DND-41 (cell line): Measurements from ENCODE around the gene CAV2.

Experiments used
- ATAC-seq: fragments of 200-7000 bp; cut with Tn5 transposase; 3 replicates; pipeline ENCODE4 v1.9.1; 2021; ENCODE audit warnings: low read depth; ENCODE audit not compliant: insufficient read depth
- DNase-seq: peaks from one replicate; pipeline ENCODE4 v3.0.0-alpha.2; 2020
- H2AFZ ChIP-seq: 2 replicates; pipeline ENCODE4 v1.6.0; 2012; ENCODE audit warnings: low read depth, low read length
- H3K27ac ChIP-seq: 2 replicates; pipeline ENCODE4 v1.5.1; 2012; ENCODE audit warnings: low read length, inconsistent platforms
- H3K27me3 ChIP-seq: fragments of 200-600 bp; sonication (generic); 2 replicates; pipeline ENCODE4 v1.6.0; 2012; ENCODE audit warnings: low read length, mild to moderate bottlenecking, inconsistent platforms; ENCODE audit not compliant: insufficient read depth, poor library complexity
- H3K36me3 ChIP-seq: 2 replicates; pipeline ENCODE4 v1.5.1; 2012; ENCODE audit warnings: low read length, inconsistent platforms; ENCODE audit not compliant: insufficient read depth
- H3K4me1 ChIP-seq: 2 replicates; pipeline ENCODE4 v1.5.1; 2012; ENCODE audit warnings: mild to moderate bottlenecking, low read length; ENCODE audit not compliant: insufficient read depth
- H3K4me2 ChIP-seq: 2 replicates; pipeline ENCODE4 v1.6.0; 2012; ENCODE audit warnings: mild to moderate bottlenecking, moderate library complexity, low read length, inconsistent platforms; ENCODE audit not compliant: insufficient read depth
- H3K4me3 ChIP-seq, 2 experiments: fragments of 200-600 bp in 1 of 2; shearing (Covaris generic) in 1 of 2; 2 replicates each; pipeline ENCODE4 v1.5.1; 2012 to 2016; ENCODE audit warnings: inconsistent platforms in 2 of 2, low read length in 2 of 2, mild to moderate bottlenecking in 2 of 2, low read depth in 1 of 2, moderate library complexity in 1 of 2
- H3K79me2 ChIP-seq: 2 replicates; pipeline ENCODE4 v1.6.0; 2012; ENCODE audit warnings: low read length, inconsistent platforms; ENCODE audit not compliant: insufficient read depth
- H3K9ac ChIP-seq: 2 replicates; pipeline ENCODE4 v1.6.0; 2012; ENCODE audit warnings: low read depth, mild to moderate bottlenecking, inconsistent platforms, low read length, moderate library complexity
- H3K9me3 ChIP-seq: 2 replicates; pipeline ENCODE4 v1.5.1; 2012; ENCODE audit warnings: low read length, moderate library complexity, mild to moderate bottlenecking, inconsistent platforms; ENCODE audit not compliant: insufficient read depth, severe bottlenecking
- H4K20me1 ChIP-seq: 2 replicates; pipeline ENCODE4 v1.6.0; 2012; ENCODE audit warnings: low read length; ENCODE audit not compliant: insufficient read depth
- EZH2 ChIP-seq: IDR thresholded peaks from 3 replicates; pipeline ENCODE4 v1.6.1; 2012; ENCODE audit warnings: borderline replicate concordance, low read depth, mild to moderate bottlenecking, moderate library complexity, low read length, inconsistent platforms; ENCODE audit not compliant: severe bottlenecking
- TF ChIP-seq, protein P1 (sequence below): IDR thresholded peaks from 2 replicates; pipeline ENCODE4 v1.5.1; 2012; ENCODE audit warnings: borderline replicate concordance, low read length, moderate library complexity, mild to moderate bottlenecking; ENCODE audit not compliant: poor library complexity, severe bottlenecking; ENCODE audit errors: extremely low read depth

CAV2 gene

DNA sequence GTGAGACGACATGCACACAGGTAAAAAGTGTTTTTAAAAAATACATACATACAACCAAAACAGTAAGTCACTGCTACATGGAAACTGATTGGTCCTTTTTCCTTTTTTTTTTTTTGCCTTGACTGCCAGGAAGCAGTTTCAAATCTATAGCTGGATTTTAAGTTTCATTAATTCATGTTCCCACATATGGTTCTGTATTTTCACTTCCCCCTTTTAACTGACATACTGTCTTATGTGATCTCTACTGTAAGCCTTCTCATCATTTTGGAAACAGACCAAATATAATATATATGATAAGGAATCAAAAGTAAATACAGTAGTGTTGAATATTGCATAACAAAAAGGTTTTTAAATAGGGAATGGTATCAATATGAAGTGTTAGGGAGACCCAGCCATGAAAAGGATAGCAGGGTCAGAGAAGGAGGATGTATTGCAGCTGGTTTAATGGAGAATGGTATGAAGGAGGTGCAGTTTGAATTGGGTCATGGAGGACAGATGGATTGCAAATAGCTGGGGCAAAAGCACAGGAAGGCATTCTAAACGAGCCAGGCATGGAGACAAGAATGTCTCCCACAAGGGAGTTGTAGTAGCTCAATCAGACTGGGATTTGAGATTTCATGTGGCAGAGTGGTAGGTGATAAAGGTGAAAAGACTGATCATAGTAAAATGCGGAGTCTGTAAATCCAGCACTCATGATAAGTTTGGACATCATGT lies 30.7 kb downstream of the CAV2 start:
- Histone ChIP-seq H3K79me2 (no peaks in the 10 kb centered on the region), H4K20me1 (no peaks in the 10 kb centered on the region), H3K27me3 (no peaks in the 10 kb centered on the region), H3K27ac (no peak overlapping the region), H3K4me2 (no peak overlapping the region), H3K36me3 (no peaks in the 10 kb centered on the region), H3K4me1 (no peaks in the 10 kb centered on the region), H3K9me3 (no peaks in the 10 kb centered on the region), H2AFZ (no peak overlapping the region), H3K9ac (no peak overlapping the region), H3K4me3 (no peak overlapping the region)
- TF ChIP-seq, protein P1, sequence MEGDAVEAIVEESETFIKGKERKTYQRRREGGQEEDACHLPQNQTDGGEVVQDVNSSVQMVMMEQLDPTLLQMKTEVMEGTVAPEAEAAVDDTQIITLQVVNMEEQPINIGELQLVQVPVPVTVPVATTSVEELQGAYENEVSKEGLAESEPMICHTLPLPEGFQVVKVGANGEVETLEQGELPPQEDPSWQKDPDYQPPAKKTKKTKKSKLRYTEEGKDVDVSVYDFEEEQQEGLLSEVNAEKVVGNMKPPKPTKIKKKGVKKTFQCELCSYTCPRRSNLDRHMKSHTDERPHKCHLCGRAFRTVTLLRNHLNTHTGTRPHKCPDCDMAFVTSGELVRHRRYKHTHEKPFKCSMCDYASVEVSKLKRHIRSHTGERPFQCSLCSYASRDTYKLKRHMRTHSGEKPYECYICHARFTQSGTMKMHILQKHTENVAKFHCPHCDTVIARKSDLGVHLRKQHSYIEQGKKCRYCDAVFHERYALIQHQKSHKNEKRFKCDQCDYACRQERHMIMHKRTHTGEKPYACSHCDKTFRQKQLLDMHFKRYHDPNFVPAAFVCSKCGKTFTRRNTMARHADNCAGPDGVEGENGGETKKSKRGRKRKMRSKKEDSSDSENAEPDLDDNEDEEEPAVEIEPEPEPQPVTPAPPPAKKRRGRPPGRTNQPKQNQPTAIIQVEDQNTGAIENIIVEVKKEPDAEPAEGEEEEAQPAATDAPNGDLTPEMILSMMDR: no peak
- no peak for TF ChIP-seq EZH2
- DNase-seq (no peak), ATAC-seq (no peak)

DNA sequence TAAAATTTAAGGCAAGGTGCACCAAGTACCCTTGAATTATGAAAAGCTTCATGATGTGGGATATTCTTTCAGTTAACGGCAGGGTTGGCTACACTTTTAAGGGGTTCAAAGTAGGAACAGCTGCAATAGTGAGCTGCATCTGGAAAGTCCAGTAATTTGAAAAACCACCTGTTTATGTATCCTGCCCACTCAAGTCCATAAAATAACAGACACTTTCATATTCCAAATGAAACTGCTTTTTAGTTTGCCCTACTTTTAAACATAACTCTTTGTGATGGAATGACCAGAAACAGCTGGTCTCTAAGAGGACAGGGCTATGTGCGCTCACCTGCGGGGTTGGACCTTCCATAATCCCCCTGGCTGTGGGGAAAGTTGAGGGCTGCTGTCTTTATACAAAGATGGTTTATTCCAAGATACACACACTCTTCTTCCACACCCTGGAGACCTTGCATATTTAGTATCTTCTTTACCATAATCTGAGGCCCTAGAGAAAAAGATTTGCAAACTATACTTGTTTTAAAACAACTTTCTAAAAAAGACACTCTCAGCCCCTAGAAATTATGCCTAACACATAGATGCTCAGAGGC lies 32.7 kb downstream of the CAV2 start:
- Histone ChIP-seq H3K4me1 (no peaks in the 10 kb centered on the region), H3K4me3 (no peak overlapping the region)

DNA sequence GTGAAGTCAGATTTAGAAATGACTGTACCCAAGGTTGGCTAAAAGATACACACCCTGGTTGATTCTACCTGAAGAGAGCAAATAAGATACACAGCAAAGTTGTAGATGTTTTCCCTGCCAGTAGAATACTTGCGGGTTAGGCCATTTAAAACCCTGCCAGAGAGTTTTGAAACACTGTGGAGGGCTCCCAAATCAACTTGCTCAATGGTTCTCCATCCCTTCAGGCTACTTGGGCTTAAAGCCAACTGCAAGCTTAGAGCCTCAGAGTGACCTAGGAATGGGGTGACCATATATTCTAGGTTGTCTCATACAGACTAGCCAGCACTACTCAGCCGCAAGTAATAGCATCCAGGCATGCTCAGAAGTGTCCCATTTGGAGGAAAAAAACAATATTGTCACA lies 35.3 kb downstream of the CAV2 start:
- Histone ChIP-seq H4K20me1 (no peaks in the 10 kb centered on the region), H3K27me3 (no peaks in the 10 kb centered on the region), H3K4me1 (no peaks in the 10 kb centered on the region), H3K79me2 (no peaks in the 10 kb centered on the region), H3K36me3 (no peaks in the 10 kb centered on the region), H3K9me3 (no peaks in the 10 kb centered on the region), H3K4me3 (no peak overlapping the region), H2AFZ (no peak overlapping the region), H3K9ac (no peak overlapping the region), H3K27ac (no peak overlapping the region), H3K4me2 (no peak overlapping the region)
- TF ChIP-seq, protein P1: no peak
- no peak for TF ChIP-seq EZH2
- DNase-seq (no peak), ATAC-seq (no peak)

More for the DNA sequence above, 32.7 kb downstream of the CAV2 start:
- no peak for TF ChIP-seq EZH2
- H3K79me2 ChIP-seq: no peaks in the 10 kb centered on the region
- no peak for DNase-seq
- no peak overlapping the region for H2AFZ ChIP-seq
- H3K4me2 ChIP-seq: no peak overlapping the region
- no peak overlapping the region for H3K27ac ChIP-seq
- H3K9ac ChIP-seq: no peak overlapping the region
- no peak for ATAC-seq
- H3K9me3 ChIP-seq: no peaks in the 10 kb centered on the region
- no peaks in the 10 kb centered on the region for H3K27me3 ChIP-seq
- H3K36me3 ChIP-seq: no peaks in the 10 kb centered on the region
- no peaks in the 10 kb centered on the region for H4K20me1 ChIP-seq

DNA sequence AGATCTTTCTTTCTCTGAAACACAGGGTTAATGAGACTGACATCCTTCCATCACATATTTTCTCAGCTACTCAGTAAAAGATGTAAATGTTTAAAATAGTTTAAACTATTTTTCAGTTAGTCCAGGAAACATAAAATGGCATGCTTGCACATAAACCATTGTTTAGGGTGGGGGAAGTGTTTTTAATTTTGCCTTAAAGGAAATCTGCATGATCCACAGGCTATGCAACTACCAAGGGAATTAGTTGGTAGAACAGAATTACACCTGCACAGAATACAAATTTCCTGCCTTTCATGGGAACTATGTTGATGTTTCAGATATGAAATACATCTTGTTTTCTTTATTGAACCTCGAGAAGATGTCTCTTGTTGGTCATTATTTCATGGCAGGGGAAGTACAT lies 35.9 kb downstream of the CAV2 start:
- no peak overlapping the region for H3K9ac ChIP-seq
- H2AFZ ChIP-seq: no peak overlapping the region
- H3K9me3 ChIP-seq: no peaks in the 10 kb centered on the region
- H3K79me2 ChIP-seq: no peaks in the 10 kb centered on the region
- H4K20me1 ChIP-seq: no peaks in the 10 kb centered on the region
- no peak for TF ChIP-seq EZH2
- no peak for DNase-seq
- no peaks in the 10 kb centered on the region for H3K4me1 ChIP-seq
- no peak overlapping the region for H3K27ac ChIP-seq
- no peaks in the 10 kb centered on the region for H3K27me3 ChIP-seq
- no peak overlapping the region for H3K4me2 ChIP-seq
- no peaks in the 10 kb centered on the region for H3K36me3 ChIP-seq
- no peak overlapping the region for H3K4me3 ChIP-seq
- ATAC-seq: no peak
